ENCODE measurements around the gene SPEM1. TPM values are rescaled to one million over a fixed set of nuclear protein-coding genes. Genes with fewer than 3 reads are reported as not detected.

SPEM1 gene
- total and polyA plus RNA-seq, 8 donors, result 0.20 TPM; not detected in 7

DNA sequence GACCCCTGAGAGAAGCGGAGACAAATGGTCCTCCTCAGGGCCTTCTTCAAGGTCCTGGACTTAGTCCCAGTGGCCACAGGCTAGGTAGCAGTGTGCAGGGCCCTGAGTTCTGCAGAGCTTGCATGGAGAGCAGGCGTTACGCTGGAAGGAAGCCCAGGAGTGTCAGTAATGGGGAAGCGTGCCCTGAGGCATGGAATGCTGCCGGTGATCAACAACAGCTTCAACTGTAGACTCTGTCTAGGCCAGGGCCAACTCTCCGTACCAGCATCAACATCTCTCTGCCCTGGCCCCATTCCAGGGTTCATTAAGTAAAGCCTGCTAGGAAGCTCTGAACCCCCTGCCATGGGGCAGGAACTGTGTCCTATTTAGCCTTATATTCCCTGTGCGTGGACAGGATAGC is 39.8 kb upstream of the SPEM1 start:
- DNase-seq, result peak; percentile 70 to 80
- H3K27ac ChIP-seq, result peak overlapping the region; percentile 75 to 87 (median 82)
- peak overlapping the region; percentile 49 to 68 (median 54) for H3K4me3 ChIP-seq
- 14 to 51% (median 19%) methylated on average over 2 to 7 of the region's 7 CpGs for WGBS, 5 donors
- H3K4me1 ChIP-seq, result peaks cover 25 to 46% (median 37%) of the 10 kb centered on the region in 4 donors
- H3K36me3 ChIP-seq, result peaks cover 0 to 20% (median 15%) of the 10 kb centered on the region in 4 donors
- no peaks in the 10 kb centered on the region for H3K9me3 ChIP-seq
- no peak for TF ChIP-seq CTCF (IDR thresholded peaks at IDR 0.05)
- TF ChIP-seq EP300 (IDR thresholded peaks at IDR 0.05), result no peak
- no peak for TF ChIP-seq POLR2A (IDR thresholded peaks at IDR 0.05)
- TF ChIP-seq POLR2AphosphoS5 (IDR thresholded peaks at IDR 0.05), result no peak
- intact Hi-C loops (cut with DNase I; ENCODE audit: low total_unique reads), result no loop called here
- H3K27me3 ChIP-seq, result peaks cover 0 to 32% (median 5%) of the 10 kb centered on the region in 3 donors

DNA sequence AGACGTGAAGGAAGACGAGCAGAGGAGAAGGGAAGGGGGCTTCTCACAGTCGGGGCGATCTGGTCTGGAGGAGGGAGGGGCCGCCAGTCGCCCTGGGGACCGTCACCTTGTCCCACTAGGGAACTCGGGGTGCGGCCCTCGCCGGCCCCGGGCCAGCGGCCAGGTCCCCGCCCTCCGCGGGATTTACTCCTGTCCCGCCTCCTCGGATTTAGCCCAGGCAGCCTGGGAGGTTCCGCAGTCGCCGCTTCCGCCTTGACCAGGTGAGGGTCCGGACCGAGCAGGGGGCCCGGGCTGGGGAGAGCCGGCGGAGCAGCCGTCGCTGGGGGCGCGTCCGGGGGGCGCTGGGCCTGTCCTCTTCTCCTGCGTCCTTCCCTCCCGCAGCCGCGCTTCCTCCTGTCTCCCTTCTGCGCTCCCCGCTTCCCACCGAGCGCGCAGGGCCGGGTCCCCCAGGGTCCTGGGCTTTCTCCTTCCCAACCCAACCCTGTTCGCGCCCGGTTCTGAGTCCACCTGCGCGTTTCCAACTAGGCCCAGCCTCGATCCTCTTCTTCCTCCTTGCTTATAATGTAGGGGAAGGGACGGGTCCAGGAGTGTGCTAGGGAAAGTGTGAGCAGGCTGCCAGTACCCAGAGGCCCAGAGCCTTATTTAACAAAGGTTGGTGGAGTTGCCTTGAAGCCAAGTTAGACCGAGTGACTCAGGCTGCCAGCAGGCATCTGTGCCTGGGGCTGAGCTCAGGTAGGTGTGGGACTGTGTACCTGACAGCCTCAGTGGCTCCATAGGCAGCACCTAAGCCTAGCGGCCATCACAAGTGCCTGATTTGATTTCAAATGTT is 39.1 kb upstream of the SPEM1 start, which contains the start of gene TNK1:
TNK1 (plus strand) TSS at position 235 of the 829 bp plus-strand sequence. CDS start 1,838 bp downstream, outside the sequence.
- Histone ChIP-seq H3K4me3 (peak within 1 kb of the TSS; percentile 49 to 68 (median 54)), H3K9me3 (no peaks in the 10 kb centered on the region), H3K36me3 (peaks cover 0 to 26% (median 20%) of the 10 kb centered on the region in 4 donors), H3K27ac (peak within 1 kb of the TSS; percentile 75 to 87 (median 82)), H3K4me1 (peaks cover 25 to 46% (median 37%) of the 10 kb centered on the region in 4 donors), H3K27me3 (peaks cover 0 to 32% (median 5%) of the 10 kb centered on the region in 3 donors)
- DNase-seq, result peak; percentile 86 to 89
- TF ChIP-seq POLR2AphosphoS5 (IDR thresholded peaks at IDR 0.05) (peak in 2 of 3 donors; percentile 80 to 92), EP300 (IDR thresholded peaks at IDR 0.05) (no peak), POLR2A (IDR thresholded peaks at IDR 0.05) (peak in 1 of 4 donors; percentile 74)
- intact Hi-C loops (cut with DNase I; ENCODE audit: low total_unique reads), result no loop called here
- WGBS, 5 donors, result 3 to 10% (median 6%) methylated on average over 15 to 52 of the region's 52 CpGs

DNA sequence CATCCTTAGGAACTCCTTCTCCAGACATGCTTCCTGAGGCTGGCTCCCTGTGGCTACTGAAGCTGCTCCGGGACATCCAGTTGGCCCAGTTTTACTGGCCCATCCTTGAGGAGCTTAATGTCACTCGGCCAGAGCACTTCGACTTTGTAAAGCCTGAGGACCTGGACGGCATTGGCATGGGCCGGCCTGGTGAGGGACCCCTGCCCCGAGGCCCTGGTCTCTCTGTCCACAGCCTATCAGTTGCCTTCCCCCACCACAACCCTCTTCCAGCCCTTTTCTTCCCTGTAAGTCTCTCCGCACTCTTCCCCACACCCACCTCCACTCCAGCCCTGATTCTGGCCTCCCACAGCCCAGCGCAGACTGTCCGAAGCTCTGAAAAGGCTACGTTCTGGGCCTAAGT is 37.2 kb upstream of the SPEM1 start:
- Histone ChIP-seq H3K9me3 (no peaks in the 10 kb centered on the region), H3K4me1 (peaks cover 25 to 46% (median 37%) of the 10 kb centered on the region in 4 donors), H3K27ac (no peak overlapping the region), H3K36me3 (peaks cover 4 to 44% (median 38%) of the 10 kb centered on the region in 4 donors), H3K27me3 (peaks cover 0 to 32% (median 5%) of the 10 kb centered on the region in 3 donors), H3K4me3 (no peak overlapping the region)
- TF ChIP-seq POLR2AphosphoS5 (IDR thresholded peaks at IDR 0.05) (no peak), POLR2A (IDR thresholded peaks at IDR 0.05) (no peak), EP300 (IDR thresholded peaks at IDR 0.05) (no peak)
- WGBS, 5 donors, result 90 to 95% (median 91%) methylated on average over 10 of the region's 10 CpGs
- DNase-seq, result no peak
- intact Hi-C loops (cut with DNase I; ENCODE audit: low total_unique reads), result no loop called here

DNA sequence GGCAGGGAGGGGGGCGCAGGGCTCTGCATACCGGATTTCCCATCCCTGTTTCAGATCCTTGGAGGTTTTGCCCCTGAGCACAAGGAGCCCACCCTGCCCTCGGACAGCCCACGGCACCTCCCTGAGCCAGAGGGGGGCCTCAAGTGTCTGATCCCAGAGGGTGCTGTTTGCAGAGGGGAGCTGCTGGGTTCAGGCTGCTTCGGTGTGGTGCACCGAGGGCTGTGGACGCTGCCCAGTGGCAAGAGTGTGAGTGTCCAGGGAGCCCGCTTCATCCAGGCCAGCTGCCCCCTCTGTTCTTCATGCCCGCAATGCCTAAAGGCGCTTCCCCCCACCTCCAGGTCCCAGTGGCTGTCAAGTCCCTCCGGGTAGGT is 36.8 kb upstream of the SPEM1 start:
- no peak for DNase-seq
- H3K4me1 ChIP-seq, result peaks cover 25 to 46% (median 37%) of the 10 kb centered on the region in 4 donors
- H3K27ac ChIP-seq, result peak overlapping the region in 1 of 5 donors; percentile 76
- 70 to 93% (median 87%) methylated on average over 6 to 11 of the region's 11 CpGs for WGBS, 5 donors
- intact Hi-C loops (cut with DNase I; ENCODE audit: low total_unique reads), result no loop called here
- H3K9me3 ChIP-seq, result no peaks in the 10 kb centered on the region
- H3K36me3 ChIP-seq, result peaks cover 8 to 49% (median 43%) of the 10 kb centered on the region in 4 donors
- no peak for TF ChIP-seq POLR2A (IDR thresholded peaks at IDR 0.05)
- TF ChIP-seq CTCF (IDR thresholded peaks at IDR 0.05), result no peak
- H3K4me3 ChIP-seq, result peak overlapping the region in 3 of 4 donors; percentile 43 to 53 (median 46)
- H3K27me3 ChIP-seq, result peaks cover 0 to 32% (median 5%) of the 10 kb centered on the region in 3 donors

DNA sequence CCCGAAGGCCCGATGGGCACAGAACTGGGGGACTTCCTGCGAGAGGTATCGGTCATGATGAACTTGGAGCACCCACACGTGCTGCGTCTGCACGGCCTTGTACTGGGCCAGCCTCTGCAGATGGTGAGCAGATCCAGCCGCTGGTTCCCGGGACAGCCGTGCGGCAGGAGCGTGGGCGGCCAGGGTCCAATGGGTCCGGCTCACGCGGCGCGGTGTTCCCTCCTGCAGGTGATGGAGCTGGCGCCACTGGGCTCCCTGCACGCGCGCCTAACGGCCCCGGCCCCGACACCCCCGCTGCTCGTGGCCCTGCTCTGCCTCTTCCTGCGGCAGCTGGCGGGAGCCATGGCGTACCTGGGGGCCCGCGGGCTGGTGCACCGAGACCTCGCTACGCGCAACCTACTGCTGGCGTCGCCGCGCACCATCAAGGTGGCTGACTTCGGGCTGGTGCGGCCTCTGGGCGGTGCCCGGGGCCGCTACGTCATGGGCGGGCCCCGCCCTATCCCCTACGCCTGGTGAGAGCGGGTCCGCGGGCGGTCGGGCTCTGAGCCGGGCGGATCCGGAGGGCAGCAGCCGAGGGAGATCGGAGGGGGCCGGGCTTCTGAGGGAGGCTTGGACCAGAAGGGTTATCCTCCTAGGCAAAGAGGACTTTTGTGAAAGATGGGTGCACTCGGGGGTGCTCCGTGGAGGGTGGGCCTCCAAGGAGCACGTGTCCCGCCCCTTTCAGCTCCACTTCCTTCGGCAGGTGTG is 36.2 kb upstream of the SPEM1 start:
- H3K36me3 ChIP-seq, result peaks cover 14 to 54% (median 48%) of the 10 kb centered on the region in 4 donors
- peaks cover 25 to 46% (median 37%) of the 10 kb centered on the region in 4 donors for H3K4me1 ChIP-seq
- H3K27me3 ChIP-seq, result peaks cover 0 to 32% (median 5%) of the 10 kb centered on the region in 3 donors
- no peak for TF ChIP-seq POLR2A (IDR thresholded peaks at IDR 0.05)
- TF ChIP-seq POLR2AphosphoS5 (IDR thresholded peaks at IDR 0.05), result peak in 1 of 3 donors; percentile 14
- H3K27ac ChIP-seq, result peak overlapping the region in 4 of 5 donors; percentile 6 to 76 (median 58)
- H3K4me3 ChIP-seq, result peak overlapping the region; percentile 41 to 53 (median 44)
- H3K9me3 ChIP-seq, result no peaks in the 10 kb centered on the region
- intact Hi-C loops (cut with DNase I; ENCODE audit: low total_unique reads), result no loop called here
- WGBS, 5 donors, result 40 to 56% (median 49%) methylated on average over 36 to 65 of the region's 65 CpGs
- DNase-seq, result peak; percentile 34 to 90

Measured in stomach (tissue), 9 donors.